MM.1S (cell line): ENCODE results near the gene LEMD2.

Source experiments
- DNase-seq: peaks from one replicate; pipeline ENCODE4 v3.0.0-alpha.2; 2015
- H2AFZ ChIP-seq: fragments of 300-600 bp; sonication (generic); 2 replicates; pipeline ENCODE4 v1.6.0; 2016; ENCODE audit warnings: antibody characterized with exemption, low read length
- H3F3A ChIP-seq: fragments of 300-600 bp; sonication (generic); 2 replicates; pipeline ENCODE4 v1.6.1; 2016; ENCODE audit warnings: mild to moderate bottlenecking, antibody characterized with exemption, low read length, moderate library complexity, mixed read lengths; ENCODE audit not compliant: insufficient read depth
- H3K27ac ChIP-seq: fragments of 300-600 bp; sonication (generic); 2 replicates; pipeline ENCODE4 v1.5.1; 2016; ENCODE audit warnings: mild to moderate bottlenecking, low read length
- H3K27me3 ChIP-seq: fragments of 300-600 bp; sonication (generic); replicated peaks from 2 replicates; pipeline ENCODE4 v1.6.0; 2016; ENCODE audit warnings: low read length; ENCODE audit not compliant: insufficient read depth
- H3K36me3 ChIP-seq: fragments of 300-600 bp; sonication (generic); replicated peaks from 2 replicates; pipeline ENCODE4 v1.6.1; 2016; ENCODE audit warnings: mild to moderate bottlenecking, low read length, mixed read lengths; ENCODE audit not compliant: insufficient read depth
- H3K4me1 ChIP-seq: fragments of 300-600 bp; sonication (generic); 2 replicates; pipeline ENCODE4 v1.6.1; 2016; ENCODE audit warnings: low read length, mixed read lengths
- H3K4me2 ChIP-seq: fragments of 300-600 bp; sonication (generic); 2 replicates; pipeline ENCODE4 v1.6.0; 2016; ENCODE audit warnings: low read depth, low read length
- H3K4me3 ChIP-seq: fragments of 300-600 bp; sonication (generic); 2 replicates; pipeline ENCODE4 v1.5.1; 2016; ENCODE audit warnings: low read length, mixed read lengths
- H3K79me2 ChIP-seq: fragments of 300-600 bp; sonication (generic); 2 replicates; pipeline ENCODE4 v1.6.1; 2016; ENCODE audit warnings: mixed run types, low read length, mixed read lengths
- H3K9ac ChIP-seq: fragments of 300-600 bp; sonication (generic); 2 replicates; pipeline ENCODE4 v1.6.1; 2016; ENCODE audit warnings: low read length, mixed read lengths
- H3K9me2 ChIP-seq: fragments of 300-600 bp; sonication (generic); replicated peaks from 2 replicates; pipeline ENCODE4 v1.6.1; 2016; ENCODE audit warnings: mild to moderate bottlenecking, low read length, mixed read lengths; ENCODE audit not compliant: insufficient read depth
- H3K9me3 ChIP-seq: fragments of 300-600 bp; sonication (generic); replicated peaks from 2 replicates; pipeline ENCODE4 v1.6.1; 2016; ENCODE audit warnings: mild to moderate bottlenecking, low read length, mixed read lengths; ENCODE audit not compliant: insufficient read depth
- H4K20me1 ChIP-seq: fragments of 300-600 bp; sonication (generic); 2 replicates; pipeline ENCODE4 v1.6.1; 2016; ENCODE audit warnings: mild to moderate bottlenecking, low read length, moderate library complexity, mixed read lengths; ENCODE audit not compliant: insufficient read depth
- EZH2 ChIP-seq: fragments of 300-600 bp; sonication (generic); optimal IDR thresholded peaks from 2 replicates; pipeline ENCODE3; 2017; ENCODE audit warnings: low read depth, mild to moderate bottlenecking, antibody characterized with exemption, low read length, mixed read lengths
- EZH2phosphoT487 ChIP-seq: fragments of 300-600 bp; sonication (generic); IDR thresholded peaks from 2 replicates; pipeline ENCODE4 v1.6.1; 2018; ENCODE audit warnings: antibody characterized with exemption, low read length
- TF ChIP-seq, protein P1 (sequence below): fragments of 300-600 bp; sonication (generic); IDR thresholded peaks from 2 replicates; pipeline ENCODE4 v1.5.1; 2016; ENCODE audit warnings: antibody characterized with exemption, low read length, mixed read lengths

LEMD2 gene

DNA sequence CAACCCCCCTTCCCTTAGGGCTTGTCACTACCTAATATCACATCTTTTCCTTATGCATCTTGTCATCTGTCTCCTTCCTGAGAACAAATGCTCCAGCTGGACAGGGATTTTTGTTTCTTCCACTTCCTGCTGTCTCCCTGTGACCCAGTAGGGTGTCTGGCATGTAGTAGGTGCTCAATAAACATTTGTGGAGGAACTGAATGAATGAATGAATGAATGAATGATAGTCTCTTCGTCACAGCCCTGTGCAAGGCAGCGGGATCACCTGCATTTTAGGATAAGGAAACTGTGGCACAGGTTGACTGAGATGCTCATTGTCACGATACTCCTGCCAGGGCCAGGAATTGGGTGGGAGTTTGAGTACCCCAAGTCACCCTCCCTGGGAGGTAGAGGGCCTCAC is 14.2 kb downstream of the LEMD2 start:
- no peaks in the 10 kb centered on the region for H3K79me2 ChIP-seq
- no peak overlapping the region for H3K27ac ChIP-seq
- TF ChIP-seq, protein P1, sequence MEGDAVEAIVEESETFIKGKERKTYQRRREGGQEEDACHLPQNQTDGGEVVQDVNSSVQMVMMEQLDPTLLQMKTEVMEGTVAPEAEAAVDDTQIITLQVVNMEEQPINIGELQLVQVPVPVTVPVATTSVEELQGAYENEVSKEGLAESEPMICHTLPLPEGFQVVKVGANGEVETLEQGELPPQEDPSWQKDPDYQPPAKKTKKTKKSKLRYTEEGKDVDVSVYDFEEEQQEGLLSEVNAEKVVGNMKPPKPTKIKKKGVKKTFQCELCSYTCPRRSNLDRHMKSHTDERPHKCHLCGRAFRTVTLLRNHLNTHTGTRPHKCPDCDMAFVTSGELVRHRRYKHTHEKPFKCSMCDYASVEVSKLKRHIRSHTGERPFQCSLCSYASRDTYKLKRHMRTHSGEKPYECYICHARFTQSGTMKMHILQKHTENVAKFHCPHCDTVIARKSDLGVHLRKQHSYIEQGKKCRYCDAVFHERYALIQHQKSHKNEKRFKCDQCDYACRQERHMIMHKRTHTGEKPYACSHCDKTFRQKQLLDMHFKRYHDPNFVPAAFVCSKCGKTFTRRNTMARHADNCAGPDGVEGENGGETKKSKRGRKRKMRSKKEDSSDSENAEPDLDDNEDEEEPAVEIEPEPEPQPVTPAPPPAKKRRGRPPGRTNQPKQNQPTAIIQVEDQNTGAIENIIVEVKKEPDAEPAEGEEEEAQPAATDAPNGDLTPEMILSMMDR, result no peak
- TF ChIP-seq EZH2phosphoT487, result no peak
- DNase-seq, result no peak
- H3K4me2 ChIP-seq, result no peak overlapping the region
- H4K20me1 ChIP-seq, result no peaks in the 10 kb centered on the region
- H3K4me1 ChIP-seq, result no peaks in the 10 kb centered on the region
- H3K9me2 ChIP-seq, result no peaks in the 10 kb centered on the region
- no peaks in the 10 kb centered on the region for H3F3A ChIP-seq
- no peaks in the 10 kb centered on the region for H3K36me3 ChIP-seq
- no peak overlapping the region for H3K4me3 ChIP-seq
- H3K27me3 ChIP-seq, result no peaks in the 10 kb centered on the region
- no peak overlapping the region for H3K9ac ChIP-seq
- no peak overlapping the region for H2AFZ ChIP-seq
- no peaks in the 10 kb centered on the region for H3K9me3 ChIP-seq

DNA sequence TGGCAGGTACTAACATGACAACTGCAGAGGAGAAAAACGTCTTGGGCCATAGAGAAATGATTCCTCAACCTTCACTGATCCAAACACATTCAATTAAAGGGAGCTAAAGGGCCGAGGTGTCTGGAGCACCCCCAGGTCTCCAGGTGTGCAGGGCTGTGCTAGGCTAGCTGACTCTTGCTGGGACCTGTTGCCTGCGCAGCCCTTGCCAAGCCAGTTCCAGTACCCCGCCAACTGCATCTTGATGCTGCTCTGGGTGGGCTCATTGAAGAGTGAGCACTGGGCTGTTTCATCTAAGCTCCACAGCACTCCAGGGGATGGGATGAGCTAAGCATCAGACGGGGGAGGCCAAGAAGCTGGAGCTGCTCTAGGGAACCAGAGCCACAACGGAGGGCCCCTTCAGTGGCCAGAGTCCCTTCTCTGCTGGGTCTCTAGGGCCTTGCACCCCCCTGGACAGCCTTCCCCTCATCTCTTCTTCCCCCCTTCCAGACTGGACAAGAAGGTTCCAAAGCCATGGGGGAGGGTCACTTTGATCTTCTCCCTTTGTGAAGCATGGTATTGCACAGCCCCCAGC is 15.9 kb downstream of the LEMD2 start:
- no peaks in the 10 kb centered on the region for H3K36me3 ChIP-seq
- DNase-seq, result no peak

DNA sequence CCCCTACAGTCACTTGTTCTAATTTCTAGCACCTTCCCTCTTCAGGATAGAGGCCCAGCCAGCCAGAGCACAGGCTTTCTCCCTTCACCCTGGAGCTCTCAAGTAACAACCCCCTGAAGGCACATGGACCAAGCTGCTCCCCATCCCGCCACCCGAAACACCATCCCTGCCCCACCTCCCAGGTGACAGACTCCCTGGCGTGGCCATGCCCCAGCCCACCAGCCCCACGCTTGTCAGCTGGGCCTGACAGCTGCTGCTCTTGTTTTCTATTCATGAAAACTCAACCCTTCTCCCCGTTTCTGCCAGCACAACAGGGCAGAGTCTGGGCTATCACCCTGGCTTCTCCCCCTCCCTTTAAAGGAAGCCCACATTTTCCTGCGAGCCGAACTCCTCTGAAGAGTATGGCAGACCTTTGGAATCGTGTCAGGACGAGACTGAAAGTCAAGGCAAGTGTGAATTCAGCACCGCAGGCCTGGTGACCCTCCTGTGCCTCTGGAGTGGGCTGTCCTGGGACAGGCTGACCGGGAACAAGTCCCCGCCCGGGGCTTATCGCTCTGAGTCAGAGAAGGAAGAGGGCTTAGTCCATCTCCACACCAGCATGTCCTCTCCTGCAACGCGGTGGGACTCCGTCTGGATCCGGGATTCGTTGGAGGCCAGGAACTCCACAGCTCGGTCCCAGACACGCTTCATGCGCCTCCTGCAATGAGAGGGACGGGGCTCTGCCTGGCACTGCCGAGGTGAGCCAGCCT is 16.7 kb downstream of the LEMD2 start:
- Histone ChIP-seq H3K36me3 (no peaks in the 10 kb centered on the region), H3K27ac (no peak overlapping the region), H4K20me1 (no peaks in the 10 kb centered on the region), H3F3A (no peaks in the 10 kb centered on the region), H3K9ac (no peak overlapping the region), H3K4me1 (no peaks in the 10 kb centered on the region), H3K4me3 (no peak overlapping the region), H3K4me2 (no peak overlapping the region), H3K9me3 (no peaks in the 10 kb centered on the region), H3K79me2 (no peaks in the 10 kb centered on the region), H3K9me2 (no peaks in the 10 kb centered on the region), H2AFZ (no peak overlapping the region), H3K27me3 (peaks cover 5% of the 10 kb centered on the region; the same call in 1 of the 2 replicates)
- no peak for DNase-seq
- TF ChIP-seq, protein P1, result no peak
- TF ChIP-seq EZH2 (no peak), EZH2phosphoT487 (no peak)

More for the DNA sequence above, 15.9 kb downstream of the LEMD2 start:
- no peak overlapping the region for H3K9ac ChIP-seq
- no peak overlapping the region for H3K4me3 ChIP-seq
- no peak overlapping the region for H2AFZ ChIP-seq
- no peak overlapping the region for H3K4me2 ChIP-seq
- TF ChIP-seq, protein P1, result no peak
- TF ChIP-seq EZH2phosphoT487, result no peak
- no peak for TF ChIP-seq EZH2
- no peaks in the 10 kb centered on the region for H3K4me1 ChIP-seq
- no peaks in the 10 kb centered on the region for H3K9me2 ChIP-seq
- H3K9me3 ChIP-seq, result no peaks in the 10 kb centered on the region
- no peak overlapping the region for H3K27ac ChIP-seq
- H3K27me3 ChIP-seq, result no peaks in the 10 kb centered on the region; the same call in 1 of the 2 replicates
- no peaks in the 10 kb centered on the region for H3F3A ChIP-seq
- H4K20me1 ChIP-seq, result no peaks in the 10 kb centered on the region
- no peaks in the 10 kb centered on the region for H3K79me2 ChIP-seq
